GOT3 (cell line): Measurements from ENCODE around the gene HDAC9.
"Not testable (repeated sequence)": the region's sequence is repeated elsewhere in the genome, so short reads cannot be mapped to it uniquely, and the experiment has no call there.

Experiments used
- DNase-seq: peaks from one replicate; lab custom pipeline; 2025; ENCODE audit warnings: mixed read lengths; lab: John Stamatoyannopoulos, UW

Gene HDAC9

GRCh38 chr7:18900236-18900635 lies 404.7 kb downstream of the HDAC9 start:
- no peak for DNase-seq

GRCh38 chr7:18900803-18901202 lies 405.3 kb downstream of the HDAC9 start:
- no peak for DNase-seq

- DNase-seq = no peak
These were observed 405.8 kb downstream of the HDAC9 start for GRCh38 chr7:18901351-18901750.

DNA sequence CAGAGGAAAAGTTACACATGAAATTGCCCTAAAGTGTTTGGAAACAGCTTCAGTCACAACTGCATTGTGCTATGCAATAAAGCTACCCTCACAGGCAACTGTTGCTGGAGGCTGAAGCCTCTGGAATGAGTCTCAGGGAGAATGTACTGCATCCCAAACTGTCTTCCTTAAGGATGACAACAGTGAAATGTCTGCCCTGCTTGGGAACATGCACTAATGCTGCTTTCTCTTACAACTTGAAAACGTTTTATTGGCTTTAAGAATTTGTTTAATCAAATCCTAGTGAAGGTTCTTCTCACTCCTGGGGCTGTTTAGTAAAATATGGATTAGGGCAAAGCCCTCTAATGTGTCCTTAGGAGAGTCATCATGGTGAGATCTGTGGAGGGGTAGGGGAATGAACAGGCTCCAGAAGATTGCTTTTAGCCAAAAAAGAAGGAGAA lies 406.5 kb downstream of the HDAC9 start:
- no peak for DNase-seq

DNA sequence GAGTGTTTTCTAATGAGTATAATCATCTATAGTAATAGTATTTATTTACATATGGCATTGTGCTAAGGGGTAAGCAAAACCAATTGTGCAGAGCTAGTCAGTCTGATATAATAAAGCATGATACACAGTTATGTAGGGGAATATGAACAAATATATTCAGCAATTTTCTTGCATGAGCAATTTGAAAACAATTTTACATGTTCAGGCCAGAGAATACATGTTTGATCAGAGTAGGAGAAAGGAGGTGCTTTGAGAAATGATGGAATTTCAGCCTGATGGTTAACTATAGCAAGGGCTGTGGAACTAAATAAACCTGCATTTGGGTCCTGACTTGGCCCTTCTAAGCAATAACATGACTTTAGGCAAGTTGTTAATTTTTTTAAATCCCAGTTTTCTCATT lies 407.3 kb downstream of the HDAC9 start:
- DNase-seq = no peak

- no peak for DNase-seq
These were observed 408.1 kb downstream of the HDAC9 start for GRCh38 chr7:18903695-18904094.

GRCh38 chr7:18905316-18905943 lies 409.9 kb downstream of the HDAC9 start:
- DNase-seq = no peak

GRCh38 chr7:18906901-18907300 lies 411.4 kb downstream of the HDAC9 start:
- no peak for DNase-seq

- no peak for DNase-seq
These were observed 417.6 kb downstream of the HDAC9 start for GRCh38 chr7:18913106-18913505.

DNA sequence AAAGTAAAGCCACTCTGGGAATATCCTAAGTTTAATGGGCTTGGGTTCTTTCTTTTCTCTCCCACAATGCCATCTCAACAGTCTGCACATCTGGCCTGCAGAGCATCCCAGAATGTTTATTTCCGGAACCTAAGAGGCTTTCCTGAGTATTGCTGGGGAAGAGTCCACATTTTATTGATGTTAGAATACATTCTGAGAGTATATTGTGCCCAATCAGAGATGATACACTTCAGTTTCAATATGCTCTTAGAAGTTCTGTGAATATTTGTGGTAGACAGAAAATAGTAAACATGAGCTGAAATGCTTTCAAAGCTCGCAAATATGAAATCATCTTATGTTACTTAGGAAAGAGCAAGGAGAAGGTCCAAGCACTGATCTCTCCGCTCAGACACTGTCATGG lies 421.3 kb downstream of the HDAC9 start:
- DNase-seq = no peak

DNA sequence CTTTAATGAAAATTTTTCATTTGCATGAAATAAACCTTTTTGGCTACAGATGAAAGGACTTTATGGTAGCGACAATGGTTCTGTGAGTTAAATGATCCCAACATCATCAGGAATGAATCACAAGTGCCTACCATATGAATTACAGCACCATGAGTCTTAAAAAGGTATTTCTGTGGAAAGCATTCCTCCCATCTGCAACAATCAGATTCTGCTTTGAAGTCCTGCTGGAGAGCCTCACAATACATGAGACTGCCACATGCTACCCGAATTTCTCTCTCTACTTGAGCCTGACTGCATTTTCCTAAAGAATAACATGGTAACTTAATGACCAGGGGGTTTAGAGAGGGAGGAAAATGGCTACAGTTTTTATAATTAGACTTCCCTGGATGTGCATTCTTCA lies 431.6 kb downstream of the HDAC9 start:
- no peak for DNase-seq

DNA sequence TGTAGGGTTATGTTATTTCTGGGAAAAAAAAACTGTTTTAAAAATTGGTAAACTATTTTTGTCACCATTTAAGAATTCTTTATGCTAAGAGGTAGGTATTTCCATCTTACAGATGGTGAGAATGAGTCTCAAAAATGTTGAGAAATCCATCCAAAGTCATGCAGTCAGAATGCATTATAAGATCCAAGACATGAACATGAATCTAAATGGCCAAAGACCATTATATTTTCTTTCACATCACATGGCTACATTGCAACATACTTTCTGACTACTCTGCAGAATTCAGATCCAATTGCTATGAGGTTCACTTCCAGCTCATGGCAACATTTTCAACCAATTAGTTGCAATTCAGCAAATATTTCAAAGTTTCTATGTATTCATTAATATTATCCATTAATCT lies 440.7 kb downstream of the HDAC9 start:
- DNase-seq = no peak

DNA sequence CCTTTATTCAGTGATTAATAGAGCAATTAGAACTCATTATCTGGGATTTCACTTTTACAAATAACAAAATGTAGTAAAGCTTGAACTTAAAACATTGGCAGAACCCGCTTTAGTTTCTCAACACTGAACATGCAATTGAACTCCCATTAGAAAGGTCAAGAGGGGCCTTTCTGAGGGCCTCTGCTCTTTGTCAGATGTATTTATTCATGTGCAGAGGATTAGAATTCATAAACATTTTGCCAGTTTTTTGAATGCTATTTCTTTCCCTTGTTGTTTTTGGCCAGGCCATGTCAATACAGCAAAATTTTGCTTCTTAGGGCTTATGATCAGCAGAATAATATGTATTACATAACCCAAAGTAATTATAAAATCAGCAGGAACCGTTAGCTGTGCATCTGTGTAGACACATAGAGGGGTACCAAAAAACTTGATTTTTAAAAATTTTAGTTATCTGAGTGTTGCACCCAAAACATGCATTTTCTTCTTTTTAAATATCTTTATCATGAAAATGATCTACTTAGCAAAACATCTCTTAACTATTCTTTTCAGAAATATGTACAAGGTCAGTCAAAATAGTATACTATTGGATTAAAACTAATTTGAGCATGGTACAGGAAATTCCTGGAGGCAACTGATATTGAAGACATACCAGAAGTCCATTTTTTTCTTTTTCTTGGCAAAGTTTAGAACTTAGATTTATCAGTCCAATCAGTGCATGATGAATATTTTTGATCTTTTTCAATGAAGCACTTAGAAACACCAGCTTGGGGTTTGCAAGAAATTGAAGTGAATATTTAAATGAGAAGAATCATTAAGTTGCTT lies 444.4 kb downstream of the HDAC9 start:
- no peak for DNase-seq

DNA sequence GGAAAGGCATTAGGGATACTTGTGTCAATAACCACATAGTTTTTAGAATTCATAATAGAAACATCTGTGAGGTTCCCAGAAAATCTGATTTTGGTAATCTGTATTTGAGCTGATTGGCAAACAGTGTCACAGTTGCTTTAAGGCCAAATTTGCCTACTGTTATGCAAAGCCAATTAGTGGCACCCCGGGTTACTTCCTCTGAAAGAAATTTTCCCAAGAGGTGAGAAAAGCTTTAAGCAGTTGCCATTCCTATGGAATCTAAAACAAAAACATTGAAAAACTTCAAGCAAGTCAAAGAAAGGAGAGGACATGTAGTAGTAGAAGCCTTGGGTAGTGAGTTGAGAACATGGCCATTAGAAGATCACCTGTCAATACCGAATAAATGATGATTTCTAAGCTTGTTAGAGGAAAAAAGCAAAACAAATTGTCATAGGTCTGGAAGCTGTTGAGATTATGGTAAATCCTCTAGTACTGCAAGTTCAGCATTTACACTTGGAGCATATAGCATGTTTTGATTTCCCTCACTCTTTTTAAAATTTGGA lies 445.1 kb downstream of the HDAC9 start:
- no peak for DNase-seq

- no peak for DNase-seq
These were observed 445.7 kb downstream of the HDAC9 start for GRCh38 chr7:18941207-18941606.

GRCh38 chr7:18948521-18948920 lies 453.0 kb downstream of the HDAC9 start:
- DNase-seq = no peak

DNA sequence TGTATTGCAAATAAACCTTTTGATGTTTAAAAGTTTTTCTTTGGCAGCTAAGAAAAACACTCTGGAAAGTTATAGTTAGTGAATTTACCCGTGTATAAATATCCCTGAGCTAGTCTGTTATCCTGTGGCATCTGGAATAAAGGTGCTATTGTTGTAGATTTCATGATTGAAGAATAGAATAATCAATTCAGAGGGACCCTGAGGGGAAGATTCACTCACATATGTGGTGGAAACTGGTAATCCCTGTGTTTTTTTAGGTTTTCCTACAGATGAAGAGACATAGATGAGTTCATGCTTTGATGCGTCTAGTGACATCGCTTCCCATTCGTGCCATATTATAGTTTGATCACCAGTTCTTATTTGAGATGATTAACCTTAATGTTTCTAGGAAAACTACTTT lies 457.3 kb downstream of the HDAC9 start:
- no peak for DNase-seq

GRCh38 chr7:18958627-18959026 lies 463.1 kb downstream of the HDAC9 start:
- DNase-seq = no peak

GRCh38 chr7:18960725-18961124 lies 465.2 kb downstream of the HDAC9 start:
- no peak for DNase-seq

DNA sequence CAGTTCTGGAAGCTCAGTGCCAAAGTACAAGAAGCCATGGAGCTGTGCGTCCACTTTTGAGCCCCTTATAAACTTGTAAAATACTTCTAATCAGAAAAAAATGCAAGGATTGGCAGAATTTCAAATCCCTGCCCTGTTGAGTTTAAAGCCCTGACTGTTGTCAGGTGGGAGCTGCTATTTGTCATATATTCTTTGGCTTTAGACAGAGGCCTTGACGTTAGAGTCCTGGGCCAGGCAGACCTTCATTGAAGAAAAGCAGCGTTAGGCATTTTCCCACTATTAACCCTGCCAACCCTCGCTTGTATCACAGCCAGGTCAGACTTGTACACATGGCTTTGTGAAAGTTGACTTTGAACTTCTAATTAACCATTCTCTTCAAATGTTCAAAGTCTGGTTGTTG lies 466.5 kb downstream of the HDAC9 start:
- DNase-seq = no peak

DNA sequence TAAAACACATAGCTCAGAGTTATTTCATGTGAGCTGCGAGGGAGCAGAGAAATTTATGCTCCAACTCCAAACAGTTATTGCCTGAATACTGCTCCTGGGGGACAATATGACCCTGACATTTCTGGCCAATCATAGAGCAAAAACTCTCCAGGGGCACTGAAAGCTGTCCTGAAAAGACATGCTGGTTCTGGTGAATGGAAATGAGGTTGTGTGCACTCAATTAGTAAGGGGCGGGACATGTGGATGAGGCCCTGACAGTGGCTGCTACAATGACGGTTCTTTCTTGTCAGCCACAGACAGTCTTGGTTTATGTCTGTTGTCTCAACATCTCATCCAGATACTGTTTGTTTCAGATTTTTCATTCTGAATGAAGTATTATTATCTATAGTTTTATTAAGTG lies 470.1 kb downstream of the HDAC9 start:
- no peak for DNase-seq

DNA sequence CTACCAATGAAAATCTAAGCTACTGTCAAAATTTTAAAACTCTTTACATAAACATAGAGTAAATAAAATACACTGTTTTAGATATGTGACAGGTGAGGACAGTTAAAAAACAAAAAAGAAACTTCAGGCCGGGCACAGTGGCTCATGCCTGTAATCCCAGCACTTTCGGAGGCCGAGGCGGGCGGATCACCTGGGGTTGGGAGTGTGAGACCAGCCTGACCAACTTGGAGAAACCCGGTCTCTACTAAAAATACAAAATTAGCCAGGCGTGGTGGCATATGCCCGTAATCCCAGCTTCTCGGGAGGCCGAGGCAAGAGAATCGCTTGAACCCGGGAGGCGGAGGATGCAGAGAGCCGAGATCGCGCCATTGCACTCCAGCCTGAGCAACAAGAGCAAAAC lies 472.2 kb downstream of the HDAC9 start:
- DNase-seq = not testable (repeated sequence)

DNA sequence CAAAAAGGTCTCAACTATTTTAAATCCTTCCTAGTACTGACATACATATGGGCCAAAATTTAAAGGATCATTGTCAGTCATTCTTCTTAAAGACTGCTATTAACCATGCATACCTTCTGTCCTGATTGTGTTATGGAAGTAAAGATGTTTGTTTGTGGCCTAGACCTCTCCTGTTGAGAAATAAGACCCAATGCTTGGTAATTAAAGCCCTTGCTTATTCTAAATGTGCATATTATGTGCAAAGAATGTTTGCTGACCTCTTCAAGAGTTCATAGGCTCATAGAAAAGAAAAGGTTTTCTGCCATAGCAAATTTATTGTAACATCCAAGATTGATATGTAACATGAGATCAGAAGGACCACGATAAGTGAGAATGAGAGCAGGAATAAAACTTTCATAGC lies 476.3 kb downstream of the HDAC9 start:
- no peak for DNase-seq
